Stimulated activated naive CD8-positive, alpha-beta T cell treated with anti-CD3 and anti-CD28 coated beads, Interleukin-15, Interleukin-2, amounts not matched to agents 100 U/mL and 50 U/mL, for 24 hours (primary cell): ENCODE data around the gene SV2A.
"Not testable (repeated sequence)": the region's sequence is repeated elsewhere in the genome, so short reads cannot be mapped to it uniquely, and the experiment has no call there.

Source experiments
- ATAC-seq: fragments of 150-1000 bp; cut with Tn5 transposase; one replicate; pipeline ENCODE4 v1.10.0; 2021
- DNase-seq: peaks from one replicate; pipeline ENCODE4 v3.0.0; 2021

The SV2A gene

DNA sequence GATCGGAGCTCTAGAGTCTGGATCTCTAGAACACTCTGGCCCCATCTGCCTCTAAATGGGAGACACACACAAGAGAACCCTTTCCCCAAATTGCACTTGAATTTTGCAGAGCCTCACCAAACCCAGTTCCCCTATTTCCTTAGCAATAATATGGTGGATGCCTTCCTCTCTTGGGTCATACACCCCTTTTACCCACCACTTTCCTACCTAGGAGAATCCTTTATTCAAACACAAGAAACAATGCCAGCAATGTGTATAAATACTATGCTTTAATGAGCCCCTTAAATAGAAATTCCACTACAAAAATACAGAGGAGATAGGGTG, 10.7 kb upstream of the SV2A start:
- no peak for ATAC-seq
- DNase-seq, result no peak

DNA sequence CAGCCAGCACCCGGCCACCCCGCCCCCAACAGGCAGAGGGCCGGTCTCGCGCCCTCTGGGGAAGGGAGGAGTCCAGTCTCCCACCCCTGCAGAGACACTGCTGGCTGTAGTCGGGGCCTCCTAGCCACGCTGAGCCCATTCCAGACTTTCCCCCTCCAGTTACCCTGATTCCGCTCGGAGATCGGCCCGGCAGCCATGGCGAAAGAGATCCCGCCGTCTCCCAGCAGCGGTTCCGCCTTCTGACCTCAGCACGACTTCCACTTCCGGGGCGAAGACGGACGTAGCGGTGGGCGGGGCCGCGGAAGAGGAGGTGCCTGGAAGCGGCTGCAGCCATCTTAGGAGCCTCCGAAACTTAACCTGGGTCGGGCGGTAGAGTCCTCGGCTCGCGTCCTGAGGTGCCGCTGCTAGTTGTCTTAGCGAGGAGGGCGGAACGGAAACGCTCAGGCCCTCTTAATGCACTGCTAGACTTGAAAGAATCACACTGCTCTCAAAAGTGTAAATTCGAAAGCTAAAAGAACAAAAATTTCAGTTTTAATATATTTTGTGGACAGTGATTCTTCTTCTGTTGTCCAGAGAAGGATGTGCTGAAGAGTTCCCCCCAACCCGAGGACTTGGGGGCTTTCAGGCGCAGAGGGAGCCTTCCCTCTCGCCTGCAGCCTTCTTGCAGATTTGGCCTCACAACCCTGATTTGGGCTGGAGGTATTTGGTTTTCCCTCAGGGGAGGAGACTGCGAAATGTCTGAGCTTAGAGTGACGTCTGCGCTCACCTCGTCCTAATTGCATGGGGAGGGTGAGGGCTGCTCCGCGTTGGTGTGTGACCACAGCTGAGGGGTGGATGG, 10.1 kb upstream of the SV2A start, which contains the start of gene SF3B4:
Gene SF3B4, minus strand, starts transcription at position 241 of the 838 bp plus-strand sequence. Its CDS starts 44 bp downstream, at position 197.
- peak; percentile 95 for ATAC-seq

DNA sequence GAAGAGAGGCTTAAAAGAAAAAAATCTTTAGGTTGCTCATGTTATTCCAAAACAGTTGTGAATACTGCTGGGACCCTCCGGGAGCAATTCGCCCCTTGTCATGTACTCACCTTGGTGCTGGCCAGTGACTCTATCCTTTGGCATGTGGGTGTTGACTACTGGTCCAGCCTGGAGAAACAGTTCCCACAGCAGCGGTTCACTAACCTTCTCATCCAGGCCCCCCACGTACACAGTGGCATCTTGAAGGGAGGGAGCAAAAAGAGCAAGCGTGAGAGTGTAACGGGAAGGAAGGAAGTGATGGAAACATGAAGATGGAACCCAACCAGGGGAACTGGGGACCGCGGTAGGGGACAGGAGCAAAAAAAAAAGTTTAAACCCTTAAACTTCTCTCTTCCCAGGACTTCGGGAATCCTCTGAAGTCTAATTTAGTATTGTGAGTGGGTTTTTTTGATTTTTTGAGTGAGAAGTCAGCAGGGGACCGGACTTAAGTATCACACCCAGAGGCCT, 9.5 kb upstream of the SV2A start:
- DNase-seq, result no peak
- no peak for ATAC-seq

More for the DNA sequence above, 10.1 kb upstream of the SV2A start, which contains the start of gene SF3B4:
- DNase-seq, result peak; percentile 96

DNA sequence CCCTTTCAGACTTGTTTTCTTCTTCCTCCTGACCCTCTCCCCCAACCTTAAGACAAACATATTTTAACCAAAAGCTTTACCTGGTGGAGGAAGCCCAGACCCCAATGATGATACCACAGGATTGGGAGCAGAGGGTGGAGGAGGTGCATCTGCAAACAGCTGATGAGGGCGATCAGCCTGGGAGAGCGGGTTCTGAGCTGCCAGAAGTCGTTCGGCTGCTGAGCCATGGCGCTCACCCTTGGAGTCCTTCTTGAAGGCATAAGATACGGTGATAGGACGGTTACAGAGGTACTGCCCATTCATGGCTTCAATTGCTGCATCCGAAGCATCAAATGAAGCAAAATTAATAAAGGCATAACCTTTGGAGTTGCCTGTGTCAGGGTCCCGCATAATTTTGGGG, 8.7 kb upstream of the SV2A start:
- no peak for ATAC-seq
- no peak for DNase-seq

DNA sequence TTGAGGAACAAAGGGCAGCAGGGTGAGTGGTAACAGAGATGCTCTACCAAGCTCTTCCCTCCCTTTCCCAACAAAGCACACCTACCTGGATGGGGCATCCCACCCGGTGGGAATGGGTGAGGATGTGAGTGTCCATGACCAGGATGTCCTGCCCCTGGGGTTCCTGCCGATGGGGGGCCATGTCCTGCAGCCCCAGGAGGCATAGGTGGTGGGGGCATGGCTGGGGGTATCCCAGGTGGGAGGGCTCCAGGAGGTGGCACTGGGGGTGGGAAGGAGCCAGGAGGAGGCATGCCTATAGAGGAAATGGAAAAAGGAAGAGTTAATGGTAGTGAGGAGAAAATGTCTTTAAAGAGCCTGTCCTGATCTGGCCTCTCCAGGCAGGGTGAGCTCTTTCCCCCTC, 8.1 kb upstream of the SV2A start:
- DNase-seq, result no peak
- no peak for ATAC-seq

DNA sequence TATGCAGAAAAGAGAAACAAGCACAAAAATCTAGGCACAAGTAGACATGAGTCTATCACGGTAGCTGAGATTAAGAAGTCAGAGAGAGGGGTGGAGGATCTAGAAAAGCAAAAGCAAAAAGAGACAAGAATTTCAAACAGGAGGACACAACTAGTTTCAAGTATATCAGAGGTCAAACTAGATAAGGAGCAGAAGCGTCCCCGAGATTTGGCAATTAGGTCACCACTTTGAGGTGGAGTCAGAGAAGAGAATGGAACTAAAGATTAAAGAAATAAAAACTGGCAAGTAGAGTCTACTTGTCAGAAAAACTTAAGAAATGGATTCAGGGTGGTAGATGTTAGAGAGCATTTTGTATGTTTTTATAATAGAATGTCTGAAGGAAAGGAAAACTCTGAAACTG, 7.7 kb upstream of the SV2A start:
- no peak for ATAC-seq
- no peak for DNase-seq

DNA sequence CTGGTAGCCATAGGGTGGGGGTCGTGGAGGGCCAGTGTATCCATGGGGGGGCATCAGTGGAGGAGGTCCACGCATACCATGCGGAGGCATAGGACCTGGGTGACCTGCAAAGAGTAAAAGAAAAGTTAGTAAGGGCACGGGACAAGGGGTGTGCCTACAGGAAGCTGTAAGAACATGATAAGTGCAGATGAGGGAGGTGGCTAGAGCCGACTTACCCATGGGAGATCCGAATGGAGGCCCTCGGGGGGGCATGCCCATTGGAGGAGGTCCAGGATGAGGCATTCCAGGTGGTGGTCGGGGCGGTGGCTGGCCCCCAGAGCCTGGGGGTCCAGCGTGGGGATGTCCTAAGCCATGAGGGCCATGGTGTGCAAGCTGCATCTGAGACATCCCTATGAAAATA, 6.0 kb upstream of the SV2A start:
- DNase-seq (no peak), ATAC-seq (no peak)

DNA sequence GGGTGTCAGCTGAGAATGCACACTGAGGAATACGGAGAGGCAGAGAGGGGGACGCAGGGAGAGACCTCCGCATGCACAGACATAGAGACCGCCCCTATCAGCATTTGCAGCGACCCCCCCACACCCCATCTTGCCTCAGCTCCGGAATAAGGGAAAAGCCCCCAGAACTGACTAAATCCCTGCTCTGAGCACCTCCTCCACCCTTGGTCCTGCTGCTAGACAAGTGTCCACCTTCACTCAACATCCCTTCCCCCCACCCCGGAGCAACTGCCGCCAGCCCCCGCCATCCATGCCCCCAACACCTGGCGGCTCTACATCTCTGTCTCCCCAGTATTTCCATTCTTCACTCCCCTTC, 769 bp downstream of the SV2A start:
- DNase-seq, result no peak
- ATAC-seq, result no peak

DNA sequence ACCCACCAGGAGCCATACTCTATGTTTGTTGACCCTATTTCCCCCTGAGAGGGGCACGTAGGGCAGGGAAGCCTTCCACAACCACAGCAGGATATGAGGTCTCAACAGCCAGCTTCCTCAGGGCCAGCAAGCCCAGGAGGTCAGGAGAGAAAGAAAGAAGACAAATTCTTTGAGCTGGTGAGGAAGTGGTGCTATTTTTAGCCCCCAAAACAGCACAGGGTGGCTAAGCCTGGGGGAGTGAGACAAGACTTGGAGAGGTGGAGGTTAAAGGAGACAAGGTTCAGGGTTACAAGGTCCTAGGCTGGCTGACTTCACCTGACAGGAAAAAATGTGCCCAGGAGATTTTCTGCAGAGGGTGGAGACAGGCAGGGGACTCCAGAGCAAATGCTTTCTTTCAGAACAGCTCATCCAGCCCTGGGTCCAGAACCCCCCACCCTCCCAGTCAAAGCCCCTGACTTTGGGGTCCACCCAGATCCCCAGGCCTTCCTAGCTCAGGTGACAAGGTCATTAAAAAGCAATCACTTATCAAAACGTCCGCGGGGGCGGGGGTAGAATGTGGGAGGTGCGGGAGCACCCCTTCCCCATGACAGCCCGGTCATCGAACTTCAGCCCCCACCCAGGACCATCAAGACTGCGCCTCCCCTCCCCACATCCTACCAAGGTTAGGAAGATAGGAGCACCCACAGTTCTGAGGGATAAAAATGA, 1.3 kb downstream of the SV2A start:
- ATAC-seq (no peak), DNase-seq (no peak)

DNA sequence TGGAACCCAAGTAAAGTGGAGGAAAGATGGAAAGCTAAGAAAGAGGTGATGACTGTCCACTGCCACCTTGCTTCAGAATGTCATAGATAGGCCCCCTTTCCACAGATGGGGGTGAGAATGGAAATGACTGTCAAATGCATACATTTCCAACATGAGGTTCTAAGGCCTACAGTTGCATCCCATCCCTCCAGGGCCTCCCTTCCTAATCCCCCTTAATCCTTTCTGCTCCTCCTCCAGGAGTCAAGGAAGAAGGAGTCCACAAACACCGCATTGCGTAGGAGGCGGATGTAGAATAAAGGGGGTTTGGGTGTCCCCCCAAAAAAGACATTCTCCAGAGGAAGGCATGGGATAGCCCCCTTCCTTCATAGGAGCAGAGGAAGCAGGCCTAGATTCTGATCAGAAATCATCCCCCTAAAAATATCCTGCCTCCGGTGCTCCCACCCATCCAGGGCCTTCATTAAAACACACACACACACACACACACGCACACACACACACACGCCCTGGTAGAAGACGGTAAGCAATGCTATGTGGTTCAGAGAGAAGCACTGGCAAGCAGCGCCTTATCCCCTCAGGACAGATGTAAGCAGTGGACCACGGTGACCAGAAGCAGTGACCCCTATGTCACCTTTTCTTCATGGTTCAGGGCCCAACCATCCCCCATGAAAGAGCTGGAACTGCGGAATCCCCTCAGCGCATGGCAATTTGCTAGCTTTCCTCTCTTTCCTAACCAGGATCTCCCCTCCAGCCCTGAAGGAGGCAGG, 2.0 kb downstream of the SV2A start:
- DNase-seq, result no peak
- no peak for ATAC-seq

DNA sequence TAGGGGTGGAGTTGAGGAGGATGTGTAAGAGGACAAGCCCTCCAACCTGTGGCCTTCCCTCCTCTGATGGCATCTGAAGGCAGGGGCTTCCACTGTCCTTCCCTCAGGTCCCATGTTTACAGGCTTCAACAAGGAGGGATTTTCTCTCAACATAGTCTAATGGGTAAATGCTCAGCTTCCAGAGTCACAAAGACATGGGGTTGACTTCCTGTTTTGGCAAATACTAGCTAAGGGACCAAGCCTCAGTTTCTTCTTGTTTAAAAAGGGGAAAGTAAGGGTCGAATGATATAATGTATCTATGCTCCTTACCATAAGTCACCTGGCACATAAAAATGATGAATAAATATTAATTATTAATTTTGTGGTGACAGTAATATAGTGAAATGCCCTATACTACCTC, 3.1 kb downstream of the SV2A start:
- ATAC-seq, result no peak

DNA sequence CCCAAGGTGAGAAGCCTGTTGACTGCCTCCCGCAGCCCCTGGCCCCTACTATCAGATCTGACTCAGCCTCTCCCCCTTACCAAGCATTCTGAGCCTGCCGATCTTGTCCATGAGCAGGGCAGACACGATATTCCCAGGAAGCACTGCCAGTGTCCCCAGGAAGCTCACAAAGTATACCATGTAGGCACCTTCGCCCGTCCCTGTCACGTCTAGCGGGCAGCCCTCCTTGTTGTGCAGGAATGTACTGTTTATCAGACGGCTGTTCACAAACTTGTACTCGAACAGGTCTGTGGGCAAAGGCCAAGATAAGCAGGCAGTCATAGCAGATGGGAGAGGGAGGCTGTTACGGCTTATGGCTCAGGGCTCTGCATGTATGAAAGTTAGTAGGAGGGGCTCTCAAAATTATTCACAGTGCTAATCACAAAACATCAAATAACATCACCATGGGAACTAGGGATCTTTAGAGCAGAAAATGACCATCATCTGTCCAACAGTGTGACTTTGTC, 11.0 kb downstream of the SV2A start:
- DNase-seq (no peak), ATAC-seq (no peak)

More for the DNA sequence above, 3.1 kb downstream of the SV2A start:
- DNase-seq, result no peak

DNA sequence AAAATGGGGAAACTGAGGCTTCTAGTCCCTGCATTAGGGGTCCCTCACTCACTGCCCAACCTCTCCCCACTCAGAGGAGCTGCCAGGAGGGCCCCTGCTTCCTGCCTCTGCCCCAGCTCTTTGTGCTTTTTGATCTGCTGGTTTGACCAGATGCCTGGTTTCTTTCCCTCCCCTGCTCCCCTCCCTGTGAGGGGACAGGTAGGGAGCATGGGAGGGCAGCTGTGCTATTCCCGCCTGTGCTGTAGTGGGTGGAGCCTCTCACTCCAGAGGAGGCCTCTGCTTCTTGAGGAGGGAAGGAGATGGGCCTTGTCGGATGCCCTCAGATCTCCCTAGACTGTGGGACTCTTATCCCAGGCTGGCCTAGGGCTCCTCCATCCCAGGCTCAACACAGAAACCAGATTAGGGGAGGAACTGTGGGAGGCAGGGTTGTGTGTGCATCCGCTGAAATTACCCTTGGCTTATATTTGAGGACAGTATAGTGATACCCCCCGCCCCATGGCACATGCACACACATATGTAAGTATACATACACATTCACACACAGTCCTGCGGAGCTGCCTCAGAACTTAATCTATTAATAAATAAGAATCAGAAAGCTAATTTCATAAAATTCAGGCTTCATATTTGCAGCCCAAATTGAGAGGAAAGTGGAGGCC, 13.7 kb downstream of the SV2A start:
- DNase-seq (no peak), ATAC-seq (no peak)

DNA sequence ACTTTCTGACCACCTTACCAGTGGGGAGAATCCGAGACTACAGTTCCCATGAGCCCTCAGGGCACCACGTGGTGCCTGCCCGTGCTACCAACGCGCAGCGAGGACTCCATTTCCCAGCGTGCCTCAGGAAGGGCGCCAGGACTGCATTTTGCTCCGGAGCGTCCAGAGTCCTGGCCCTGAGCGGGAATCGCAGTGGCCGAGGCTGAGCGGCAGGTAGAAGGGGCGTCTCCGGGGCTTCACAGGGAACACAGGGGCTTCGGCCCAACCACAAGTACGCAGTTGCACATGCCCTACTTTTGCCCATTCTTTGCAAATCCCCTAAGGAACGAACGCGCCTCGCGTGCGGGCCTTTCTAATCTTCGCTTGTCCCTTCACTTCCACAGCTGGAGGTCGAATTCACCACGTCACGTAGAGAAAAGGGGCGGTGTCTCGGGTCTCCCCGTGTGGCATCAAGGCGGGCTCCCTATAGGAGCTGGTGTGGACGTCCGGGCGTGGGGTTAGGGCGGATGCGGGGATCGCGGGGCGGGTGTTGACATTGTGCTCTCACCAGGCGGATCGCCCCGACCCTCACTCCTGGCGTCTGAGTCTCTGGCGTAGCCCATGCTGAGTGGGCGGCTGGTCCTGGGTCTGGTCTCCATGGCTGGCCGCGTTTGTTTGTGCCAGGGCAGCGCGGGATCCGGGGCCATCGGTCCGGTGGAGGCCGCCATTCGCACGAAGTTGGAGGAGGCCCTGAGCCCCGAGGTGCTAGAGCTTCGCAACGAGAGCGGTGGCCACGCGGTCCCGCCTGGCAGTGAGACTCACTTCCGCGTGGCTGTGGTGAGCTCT, 18.0 kb downstream of the SV2A start, which contains the start of gene BOLA1:
Gene BOLA1, plus strand, starts transcription at position 109 of the 825 bp plus-strand sequence. Its CDS starts 492 bp downstream, at position 601.
- ATAC-seq (peak; percentile 99), DNase-seq (peak; percentile 84)

DNA sequence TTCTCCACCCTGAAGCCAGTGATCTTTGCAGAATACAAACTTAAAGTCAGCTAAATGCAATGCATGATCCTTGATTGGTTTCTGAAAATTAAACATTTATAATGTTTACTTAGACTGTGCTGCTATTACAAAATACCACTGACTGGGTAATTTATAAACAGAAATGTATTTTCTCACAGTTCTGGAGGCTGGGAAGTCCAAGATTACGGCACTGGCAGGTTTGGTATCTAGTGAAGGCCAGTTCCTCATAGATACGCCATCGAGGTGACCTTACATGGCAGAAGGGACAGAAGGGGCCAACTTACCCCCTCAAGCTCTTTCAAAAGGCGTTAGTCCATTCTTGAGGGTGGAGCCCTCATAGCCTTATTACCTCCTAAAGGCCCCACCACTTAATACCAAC, 21.1 kb downstream of the SV2A start:
- DNase-seq, result no peak
- no peak for ATAC-seq

DNA sequence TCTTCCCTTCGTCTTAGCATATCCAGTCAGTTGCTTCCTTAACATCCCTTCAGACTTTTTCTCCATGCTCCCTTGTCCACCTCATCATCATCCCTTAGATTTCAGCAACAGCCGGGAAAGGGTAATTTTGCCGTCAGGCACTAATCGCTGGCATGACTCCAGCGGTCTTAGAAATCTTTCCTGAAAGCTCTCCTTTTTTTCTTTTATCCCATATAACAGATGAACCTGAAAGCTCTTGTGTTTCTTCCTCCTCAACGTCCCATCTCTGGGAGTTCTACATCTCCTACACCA, 28.7 kb downstream of the SV2A start:
- no peak for DNase-seq

DNA sequence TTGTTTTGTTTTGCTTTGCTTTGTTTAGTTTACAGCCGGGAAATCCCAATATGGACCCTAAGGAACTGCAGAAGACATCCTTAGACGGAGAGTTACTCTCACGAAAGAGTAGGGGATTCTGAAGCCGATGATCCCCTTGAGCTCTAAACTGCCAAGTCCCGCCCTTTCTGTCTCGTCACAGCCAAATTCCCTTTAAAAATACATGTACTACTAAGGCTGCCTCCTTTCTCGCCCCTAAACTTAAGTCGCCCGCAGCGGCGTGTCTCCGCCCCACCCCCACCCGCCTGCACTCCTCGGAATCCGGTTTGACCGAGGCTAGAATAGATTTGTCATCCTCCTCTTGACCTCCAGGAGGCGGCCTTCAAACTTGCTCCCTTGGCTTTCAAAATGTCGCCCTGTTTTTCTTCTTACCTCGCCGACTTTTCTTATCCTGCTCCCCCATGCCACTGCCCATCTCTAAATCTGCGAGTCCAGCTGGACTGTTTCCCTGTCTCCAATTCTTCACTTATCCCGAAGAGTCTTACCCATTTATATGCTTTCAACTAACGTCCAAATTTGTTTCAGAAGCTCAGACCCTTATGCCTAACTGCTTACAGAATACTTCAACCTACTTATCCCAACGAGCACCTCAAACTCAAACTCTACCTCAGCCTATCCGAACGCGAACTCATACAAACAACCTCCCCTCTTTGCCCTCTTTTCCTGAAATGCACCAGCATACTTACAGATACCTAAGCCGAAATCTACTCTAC, 29.2 kb downstream of the SV2A start:
- DNase-seq (peak; percentile 87), ATAC-seq (peak; percentile 31)

More for the DNA sequence above, 28.7 kb downstream of the SV2A start:
- ATAC-seq, result no peak

DNA sequence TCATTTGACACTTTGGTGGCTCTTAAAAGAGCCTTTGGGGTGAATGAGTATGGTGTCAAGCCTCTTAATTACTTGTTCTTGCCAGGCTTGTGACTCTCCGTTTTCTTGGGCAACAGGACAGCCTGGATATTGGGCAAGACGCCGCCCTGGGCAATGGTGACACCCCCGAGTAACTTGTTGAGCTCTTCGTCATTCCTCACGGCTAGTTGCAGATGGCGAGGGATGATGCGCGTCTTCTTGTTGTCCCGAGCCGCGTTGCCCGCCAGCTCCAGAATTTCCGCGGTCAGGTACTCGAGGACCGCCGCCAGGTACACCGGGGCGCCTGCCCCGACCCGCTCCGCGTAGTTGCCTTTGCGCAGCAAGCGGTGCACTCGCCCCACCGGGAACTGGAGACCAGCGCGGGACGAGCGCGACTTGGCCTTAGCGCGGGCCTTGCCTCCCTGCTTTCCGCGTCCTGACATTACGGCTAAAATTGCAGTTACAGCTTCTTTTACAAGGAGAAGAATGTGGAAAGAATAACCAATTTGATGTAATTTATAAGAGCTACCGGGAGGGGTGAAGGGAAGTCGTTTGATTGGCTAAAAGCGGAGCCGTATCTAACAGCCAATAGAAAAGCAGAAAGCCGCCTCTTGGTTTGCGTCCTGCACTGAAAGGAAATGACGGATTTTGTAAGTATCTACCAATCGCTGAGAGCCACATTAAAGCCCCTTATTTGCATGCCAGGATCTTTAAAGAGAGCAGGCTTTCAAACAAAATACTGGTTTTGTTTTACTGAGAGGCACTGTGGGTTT, 30.0 kb downstream of the SV2A start:
- ATAC-seq (peak; percentile 55), DNase-seq (peak; percentile 74)

DNA sequence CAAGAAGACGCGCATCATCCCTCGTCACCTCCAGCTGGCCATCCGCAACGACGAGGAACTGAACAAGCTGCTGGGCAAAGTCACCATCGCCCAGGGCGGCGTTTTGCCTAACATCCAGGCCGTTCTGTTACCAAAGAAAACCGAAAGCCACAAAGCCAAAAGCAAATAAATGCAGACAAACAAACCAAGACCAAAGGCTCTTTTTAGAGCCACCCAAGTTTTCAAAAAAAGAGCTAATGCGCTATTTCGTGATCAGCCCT, 30.5 kb downstream of the SV2A start:
- not testable (repeated sequence) for ATAC-seq, DNase-seq
